ENCODE data around the gene MKKS.

Gene MKKS

DNA sequence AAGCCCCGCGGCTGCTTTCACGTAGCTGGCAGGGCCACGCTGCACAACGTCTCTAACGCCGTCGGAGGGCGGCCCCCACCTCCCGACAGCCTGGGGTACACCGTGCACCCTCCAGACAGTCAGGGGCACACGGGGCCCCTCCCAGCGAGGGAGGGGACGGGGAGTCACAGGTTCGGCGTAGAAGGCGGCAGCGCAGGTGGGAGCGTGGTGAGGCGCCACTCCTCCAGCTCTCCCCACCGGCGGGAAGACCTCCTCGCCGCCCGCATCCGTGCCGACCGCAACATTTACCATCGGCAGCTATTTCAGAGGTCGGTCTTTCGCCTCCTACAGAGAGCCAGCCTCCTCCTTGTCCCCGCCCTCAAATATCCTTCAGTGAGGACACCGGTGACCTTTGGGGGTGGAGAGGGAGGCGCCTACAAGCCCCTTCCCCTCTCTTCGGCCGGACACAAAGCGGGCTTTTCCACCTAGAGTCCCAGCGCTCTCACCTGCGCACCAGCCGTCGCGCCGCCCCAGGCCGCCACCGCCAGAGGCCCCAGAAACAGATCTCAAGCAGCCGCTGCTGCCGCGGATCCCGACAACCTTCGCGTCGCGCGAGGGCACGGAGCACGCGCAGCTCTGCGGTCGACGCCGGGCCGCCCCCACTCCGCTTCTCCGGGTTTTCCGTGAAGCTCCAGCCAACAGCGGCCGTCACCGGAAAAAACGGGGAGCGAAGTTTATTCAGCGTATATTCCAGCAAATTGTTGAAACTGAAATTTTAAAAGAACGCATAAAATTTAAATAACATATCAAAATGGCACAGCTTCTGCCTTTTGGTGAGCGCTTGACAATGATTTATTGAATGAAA is at the start of gene MKKS:
MKKS (minus strand) TSS at position 600 of the 844 bp plus-strand sequence. CDS start 20,708 bp downstream, outside the sequence.
- DNase-seq: peak; percentile 80

DNA sequence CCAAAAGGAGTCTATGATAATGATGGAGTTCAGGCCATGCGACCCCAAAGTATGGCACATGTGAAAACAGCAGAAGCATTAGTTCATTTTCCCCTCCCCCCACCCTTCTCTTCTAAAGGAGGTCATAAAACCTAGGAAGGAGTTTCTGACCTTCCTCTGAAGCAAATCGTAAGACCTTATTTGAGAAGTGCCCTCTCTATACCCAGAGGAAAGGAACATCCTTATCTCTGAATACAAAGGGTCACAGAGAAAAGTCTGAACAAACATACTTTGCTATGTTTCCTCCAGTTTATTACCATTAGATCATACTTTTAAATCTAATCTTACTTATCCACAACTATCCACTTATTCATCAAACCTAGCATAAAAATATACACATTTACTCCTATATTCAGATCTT is 49.7 kb upstream of the MKKS start:
- no peak for DNase-seq

DNA sequence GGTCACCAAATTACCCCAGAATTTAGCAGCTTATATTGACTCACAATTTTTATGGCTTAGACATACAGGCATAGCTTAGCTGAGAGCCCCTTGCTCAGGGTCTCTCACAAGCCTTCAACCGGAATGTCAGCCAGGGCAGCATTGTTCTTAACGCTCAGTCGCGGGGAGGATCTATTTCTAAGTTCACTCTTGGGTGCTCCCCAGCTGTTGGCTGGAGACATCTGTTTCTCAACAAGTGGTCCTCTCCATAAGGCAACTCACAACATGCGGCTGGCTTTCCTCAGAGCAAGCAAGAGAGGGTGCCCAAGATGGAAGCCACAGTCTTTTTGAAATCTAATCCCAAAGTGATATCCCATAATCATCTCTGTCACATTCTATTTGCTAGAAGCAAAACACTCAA is 47.7 kb upstream of the MKKS start:
- DNase-seq: no peak

DNA sequence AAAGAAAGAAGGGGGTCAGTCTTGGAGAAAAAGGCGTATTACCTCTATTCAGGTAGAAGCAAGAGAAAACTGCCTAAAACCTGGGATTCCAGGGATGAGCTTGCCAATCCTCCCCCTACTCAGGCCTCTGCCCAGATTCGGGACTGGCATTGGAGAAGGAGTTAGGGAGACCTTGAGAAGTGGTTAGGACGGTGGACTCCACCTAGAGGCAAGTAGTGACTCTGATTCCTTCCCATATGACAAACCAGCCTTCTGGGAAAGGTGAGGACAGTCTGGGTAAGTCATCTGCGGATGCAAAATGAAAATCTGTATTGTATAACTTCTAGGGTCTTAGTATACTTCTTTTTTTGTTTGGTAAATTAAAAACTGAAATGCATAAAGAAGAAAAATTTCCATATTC is 44.9 kb upstream of the MKKS start:
- DNase-seq: no peak

DNA sequence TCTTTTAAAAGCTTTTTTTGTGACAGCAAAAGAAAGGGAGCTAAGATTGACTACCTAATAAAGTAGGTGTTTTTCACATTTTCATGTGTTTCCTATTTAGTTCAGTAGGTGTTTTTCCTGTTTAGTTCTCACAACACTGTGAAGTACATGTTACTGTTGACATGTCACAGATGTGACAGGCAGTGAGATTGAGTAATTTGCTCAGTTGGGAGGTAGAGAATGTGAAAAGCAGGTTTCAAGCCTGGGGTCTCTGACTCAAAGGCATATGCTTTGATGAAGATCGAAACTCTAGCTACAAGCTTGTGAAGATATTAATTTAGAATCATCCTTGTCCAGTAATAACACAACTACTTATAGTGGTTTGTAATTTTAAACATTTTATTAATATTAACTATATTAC is 44.2 kb upstream of the MKKS start:
- no peak for DNase-seq

DNA sequence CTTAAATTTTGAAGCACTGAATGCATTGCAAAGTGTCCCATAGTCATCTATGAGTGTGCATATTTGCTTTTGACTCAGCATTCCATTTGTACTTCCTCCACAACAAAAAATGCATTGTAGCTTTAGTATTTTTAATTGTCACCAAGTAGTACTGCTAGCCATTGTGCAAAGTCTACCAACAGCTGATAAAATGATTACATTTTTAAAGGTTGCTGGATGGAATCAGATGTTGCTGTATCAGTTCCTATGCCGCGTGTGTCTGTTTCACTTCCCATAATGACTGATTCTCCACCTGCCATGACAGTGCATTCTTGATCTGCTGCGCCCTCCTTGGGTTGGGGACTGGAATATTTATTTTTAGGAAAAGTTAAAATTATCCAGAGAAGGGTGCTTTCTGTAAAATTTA is 42.3 kb upstream of the MKKS start:
- DNase-seq: no peak

DNA sequence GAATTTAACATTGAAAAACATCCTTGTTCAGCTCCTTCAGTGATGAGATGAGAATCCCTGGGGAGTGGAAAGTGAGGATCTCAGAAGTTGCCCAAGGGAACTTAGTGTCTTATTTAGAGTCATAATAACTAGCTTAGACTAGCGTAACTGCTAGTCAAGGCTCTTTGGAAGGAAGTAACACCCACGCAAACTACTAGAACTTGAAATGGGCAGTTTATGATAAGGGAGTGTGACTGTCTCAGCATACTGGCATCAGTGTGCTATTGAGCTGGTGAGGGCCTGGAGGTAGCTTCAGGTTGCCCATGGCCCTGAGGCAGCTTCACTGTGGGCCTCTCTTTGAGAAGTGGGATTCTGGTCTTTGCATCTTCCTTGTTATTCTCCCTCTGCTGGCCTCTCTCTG is 41.2 kb upstream of the MKKS start:
- DNase-seq: no peak

DNA sequence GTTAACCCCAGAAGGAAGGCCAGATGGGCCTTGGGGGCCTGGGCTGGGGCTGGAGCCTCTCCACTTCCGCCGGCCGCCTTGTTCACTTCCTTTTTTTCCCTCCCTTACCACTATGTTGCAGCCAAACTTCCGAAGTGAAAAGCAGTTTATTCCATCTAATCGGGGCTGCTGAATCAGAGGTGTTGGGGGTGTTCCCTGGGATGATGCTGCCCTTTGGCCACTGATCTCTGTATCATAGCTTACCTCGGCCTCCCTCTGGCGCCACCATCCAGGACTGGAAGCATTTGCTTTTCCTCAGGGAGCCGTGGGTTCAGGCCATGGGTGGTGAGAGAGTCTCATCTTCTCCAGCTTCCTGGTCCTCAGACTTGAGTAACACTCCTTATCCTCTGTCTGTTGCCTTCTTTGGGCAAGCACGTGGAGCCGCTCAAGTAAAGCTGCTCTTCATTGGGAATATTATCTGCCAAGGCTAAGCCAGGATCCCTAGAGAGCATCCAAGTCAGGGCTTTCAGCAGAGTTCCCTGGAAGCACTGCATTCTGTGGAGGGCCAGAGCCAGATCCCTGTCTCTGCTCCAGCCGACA is 40.7 kb upstream of the MKKS start:
- DNase-seq: no peak

DNA sequence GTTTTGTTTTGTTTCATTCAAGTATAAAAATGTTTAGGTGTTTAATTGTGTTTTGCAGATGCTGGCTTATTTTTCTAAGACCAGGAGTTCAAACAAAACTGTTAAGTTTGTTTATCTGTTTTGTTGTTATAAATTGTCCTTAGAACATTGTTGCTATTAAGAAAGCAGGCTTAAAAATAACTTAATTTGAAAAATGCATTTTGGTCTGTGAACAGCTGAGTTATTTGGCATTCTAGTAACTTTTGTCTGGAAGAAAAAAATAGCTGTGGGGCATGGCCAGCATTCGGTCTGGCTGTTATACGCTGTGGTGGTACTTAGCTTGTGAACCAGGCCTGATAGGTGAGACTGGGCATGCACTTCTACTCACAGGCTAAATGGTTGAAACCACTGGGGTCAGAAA is 38.8 kb upstream of the MKKS start:
- no peak for DNase-seq

DNA sequence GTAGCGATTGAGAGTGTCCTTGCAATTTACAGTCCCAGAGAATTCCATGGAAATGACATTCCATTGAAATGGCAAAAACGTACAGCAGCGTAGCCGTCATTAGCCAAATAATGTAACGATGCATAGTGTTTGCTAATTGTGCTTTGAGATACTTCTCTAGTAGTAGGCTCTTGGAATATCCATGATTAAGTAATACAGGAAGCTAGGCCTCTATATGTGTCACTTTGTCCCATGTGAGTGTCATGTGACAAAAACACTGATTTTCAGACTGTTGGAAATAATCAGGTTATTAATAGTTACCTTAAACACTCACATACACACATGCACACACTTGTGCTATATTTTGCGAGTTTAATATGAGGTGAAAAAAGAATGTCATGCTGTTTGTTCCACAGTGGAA is 36.3 kb upstream of the MKKS start:
- DNase-seq: no peak

DNA sequence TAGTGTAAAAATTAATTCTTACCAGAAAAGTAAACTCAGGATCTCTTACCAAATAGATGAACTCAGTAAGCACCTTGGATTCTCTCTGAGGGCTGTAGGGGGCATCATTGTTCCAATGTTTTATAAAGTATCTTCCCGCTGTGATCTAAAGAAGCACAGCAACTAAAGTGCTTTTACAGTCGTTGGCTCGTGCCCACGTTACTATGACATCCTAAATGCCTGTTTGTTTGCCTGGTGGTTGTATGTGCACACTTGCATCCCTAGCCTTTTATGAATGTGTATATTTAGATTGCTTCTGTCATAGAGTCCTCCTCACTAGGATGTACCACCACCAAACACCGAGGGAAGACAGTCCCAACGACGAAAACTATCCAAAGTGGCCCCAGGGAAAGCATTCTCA is 35.6 kb upstream of the MKKS start:
- DNase-seq: no peak

DNA sequence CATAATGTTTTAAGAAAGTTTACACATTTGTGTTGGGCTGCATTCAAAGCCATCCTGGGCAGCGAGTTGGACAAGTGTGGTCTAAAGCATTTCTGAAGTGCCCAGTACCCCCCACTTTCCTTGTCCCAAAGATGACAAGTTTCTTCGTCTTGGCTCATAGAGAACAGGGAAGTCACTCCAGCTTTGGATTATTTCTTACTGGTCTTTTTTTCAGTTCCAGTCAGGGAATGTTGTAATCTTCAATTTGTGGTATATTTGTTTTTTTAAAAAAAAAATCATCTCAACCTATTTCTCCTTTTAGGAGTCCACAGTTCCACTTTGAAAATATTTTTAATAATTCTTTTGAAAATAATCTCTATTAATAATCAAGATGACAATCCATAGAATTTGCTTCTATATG is 35.0 kb upstream of the MKKS start:
- DNase-seq: no peak

DNA sequence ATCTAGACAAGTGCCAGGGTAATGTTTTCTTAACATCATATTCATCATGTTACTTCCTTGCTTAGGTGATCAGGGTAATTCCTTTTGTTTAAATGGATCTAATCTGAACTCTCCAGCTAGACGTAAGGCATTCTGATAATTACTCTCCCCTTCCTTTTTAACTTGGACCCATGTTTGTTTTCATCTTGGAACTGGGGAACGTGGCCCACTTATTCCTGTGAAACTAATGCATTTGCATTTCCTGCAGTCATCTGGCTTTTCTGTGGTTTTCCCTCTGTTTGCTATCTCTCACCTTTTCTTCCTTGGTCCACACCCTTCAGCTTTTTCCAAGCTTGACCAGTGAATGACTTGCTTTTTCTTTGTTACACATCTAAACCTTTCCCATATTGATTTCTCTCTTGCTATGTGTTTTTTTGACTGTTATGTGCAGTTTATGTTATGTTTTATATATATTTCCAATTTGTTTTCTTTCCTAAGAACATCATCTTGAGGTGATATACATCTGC is 34.4 kb upstream of the MKKS start:
- DNase-seq: no peak

DNA sequence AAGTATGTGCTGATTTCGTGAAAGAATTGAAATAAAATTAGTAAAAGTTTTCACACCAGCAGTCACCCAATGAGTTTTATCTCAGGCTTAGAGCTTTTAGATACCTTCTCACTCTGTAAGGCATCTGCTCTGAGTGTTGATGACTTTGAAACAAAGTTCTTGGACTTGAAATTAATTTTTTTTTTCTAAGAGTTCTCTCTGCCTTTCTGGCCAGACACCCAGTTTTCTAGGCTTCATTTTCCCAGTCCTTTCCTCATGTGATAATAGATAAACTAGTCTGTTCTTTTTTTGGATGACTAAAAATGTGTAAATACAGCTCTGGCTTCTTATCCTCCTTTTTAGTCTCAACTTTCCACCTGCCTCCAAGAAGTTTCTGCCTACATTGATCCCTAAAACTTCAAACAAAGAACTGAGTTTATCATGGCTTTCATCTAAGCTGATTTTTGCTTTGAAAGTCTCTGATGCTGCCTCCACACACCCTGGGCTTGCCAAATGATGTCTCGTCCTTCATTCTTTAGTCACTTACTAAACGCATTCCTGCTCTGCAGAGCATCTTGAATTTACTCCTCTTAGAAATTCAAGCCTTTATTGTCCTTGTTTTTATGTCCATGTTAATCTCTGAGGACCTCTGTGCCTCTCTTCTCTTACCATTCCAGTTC is 33.8 kb upstream of the MKKS start:
- no peak for DNase-seq

DNA sequence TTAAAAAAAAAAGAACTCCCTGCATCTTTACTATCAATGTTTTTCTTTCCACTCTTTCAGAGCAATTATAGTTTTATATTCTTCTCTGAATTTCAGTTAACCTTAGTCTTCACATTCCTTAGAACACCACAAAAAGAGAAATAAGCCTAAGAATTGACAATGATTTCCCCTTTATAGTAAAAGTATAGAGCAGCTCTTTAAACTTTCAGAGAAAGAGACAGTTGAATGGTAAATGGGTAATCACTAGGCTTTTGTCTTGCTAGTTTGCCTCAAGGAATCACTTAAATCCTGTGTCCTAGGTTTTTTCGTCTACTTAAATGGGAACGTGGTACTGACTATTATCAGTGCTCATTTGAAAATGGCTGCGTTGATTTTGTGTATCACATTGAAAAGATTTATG is 32.8 kb upstream of the MKKS start:
- DNase-seq: no peak

DNA sequence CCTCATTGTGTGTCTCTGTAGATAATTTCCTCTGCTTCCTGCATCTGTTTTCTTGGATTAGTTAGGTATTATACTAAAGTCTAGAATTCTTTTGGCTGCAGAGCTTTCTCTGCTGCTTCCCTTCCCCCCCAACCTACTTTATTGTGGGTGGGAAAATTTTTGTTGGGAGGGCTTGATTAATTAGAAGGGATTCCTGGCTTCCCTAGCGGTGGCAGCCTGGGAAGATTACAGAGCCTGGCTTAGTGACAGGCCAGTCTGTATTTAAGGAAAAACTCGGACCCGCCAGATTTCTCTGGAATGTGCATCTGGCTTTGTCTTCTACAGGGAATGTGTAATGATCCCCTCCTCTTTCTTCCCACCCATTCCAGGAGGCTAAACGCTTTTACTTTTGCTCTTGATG is 32.3 kb upstream of the MKKS start:
- no peak for DNase-seq

DNA sequence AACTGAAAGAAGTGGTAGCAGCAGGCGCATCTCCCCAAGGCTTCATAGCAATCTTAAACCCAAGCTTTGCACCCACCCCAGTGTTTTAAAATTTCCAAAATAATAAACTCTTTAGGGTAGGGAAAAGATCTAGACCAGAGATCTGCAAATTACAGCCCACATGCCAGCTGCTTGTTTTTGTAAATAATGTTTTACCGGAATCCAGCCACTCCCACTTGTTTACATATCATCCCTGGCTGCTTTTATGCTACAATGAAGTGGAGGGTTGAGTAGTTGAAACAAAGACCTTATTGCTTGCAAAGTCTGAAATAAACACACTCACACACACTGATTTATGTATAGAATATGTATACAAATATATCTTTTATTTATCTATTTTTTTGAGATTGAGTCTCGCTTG is 31.1 kb upstream of the MKKS start:
- DNase-seq: no peak

DNA sequence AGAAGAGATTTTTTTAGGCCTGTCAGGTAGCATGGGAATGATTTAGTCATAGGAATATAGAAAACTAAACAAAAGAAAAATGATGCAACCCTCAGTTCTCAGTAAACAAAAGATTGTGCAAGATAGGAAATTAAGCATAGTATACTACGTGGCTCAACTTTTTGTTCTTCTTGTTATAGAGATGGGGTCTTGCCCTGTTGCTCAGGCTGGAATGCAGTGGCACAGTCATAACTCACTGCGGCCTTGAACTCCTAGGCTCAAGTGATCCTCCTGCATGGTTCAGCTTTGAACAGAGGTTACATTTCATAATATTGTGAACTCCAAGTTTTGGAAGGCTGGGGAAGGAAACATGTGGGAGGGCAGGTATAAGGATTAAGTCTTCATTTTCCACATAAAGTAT is 29.6 kb upstream of the MKKS start:
- no peak for DNase-seq

DNA sequence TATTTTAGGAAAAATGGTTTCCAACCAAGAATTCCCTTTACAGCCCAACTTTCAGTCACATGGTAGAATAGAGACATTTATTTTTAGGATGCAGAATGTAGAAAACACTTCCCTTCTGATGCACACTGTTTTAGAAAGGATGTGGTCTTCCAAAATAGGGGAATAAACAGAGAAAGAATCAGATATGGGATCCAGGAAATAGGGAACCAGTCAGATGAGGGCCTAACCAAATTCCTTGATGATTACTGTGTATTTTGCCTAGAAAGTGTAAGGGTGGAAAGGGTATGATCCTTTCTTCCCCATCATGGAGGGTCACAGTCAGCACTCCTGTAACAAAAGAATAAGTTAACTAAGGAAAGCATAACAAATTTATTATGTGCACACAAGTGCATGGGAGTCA is 28.5 kb upstream of the MKKS start:
- DNase-seq: no peak

DNA sequence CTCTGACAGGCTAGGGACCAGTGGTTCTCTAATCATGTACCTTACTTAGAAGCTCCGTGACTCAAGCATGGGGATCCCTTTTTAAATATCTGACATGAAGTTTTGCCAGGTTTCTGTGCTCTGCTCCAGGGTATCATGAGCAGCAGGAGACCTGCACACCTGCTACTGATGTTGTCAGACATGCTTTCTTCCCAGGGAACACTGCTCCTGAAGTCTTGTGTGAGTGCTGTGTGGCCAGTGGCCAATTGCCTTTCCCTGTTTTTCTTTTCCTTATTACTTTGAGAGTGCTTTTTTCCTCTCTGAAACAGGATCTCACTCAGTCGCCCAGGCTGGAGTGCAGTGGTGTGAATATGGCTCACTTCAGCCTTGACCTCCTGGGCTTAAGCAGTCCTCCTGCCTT is 27.5 kb upstream of the MKKS start:
- no peak for DNase-seq

DNA sequence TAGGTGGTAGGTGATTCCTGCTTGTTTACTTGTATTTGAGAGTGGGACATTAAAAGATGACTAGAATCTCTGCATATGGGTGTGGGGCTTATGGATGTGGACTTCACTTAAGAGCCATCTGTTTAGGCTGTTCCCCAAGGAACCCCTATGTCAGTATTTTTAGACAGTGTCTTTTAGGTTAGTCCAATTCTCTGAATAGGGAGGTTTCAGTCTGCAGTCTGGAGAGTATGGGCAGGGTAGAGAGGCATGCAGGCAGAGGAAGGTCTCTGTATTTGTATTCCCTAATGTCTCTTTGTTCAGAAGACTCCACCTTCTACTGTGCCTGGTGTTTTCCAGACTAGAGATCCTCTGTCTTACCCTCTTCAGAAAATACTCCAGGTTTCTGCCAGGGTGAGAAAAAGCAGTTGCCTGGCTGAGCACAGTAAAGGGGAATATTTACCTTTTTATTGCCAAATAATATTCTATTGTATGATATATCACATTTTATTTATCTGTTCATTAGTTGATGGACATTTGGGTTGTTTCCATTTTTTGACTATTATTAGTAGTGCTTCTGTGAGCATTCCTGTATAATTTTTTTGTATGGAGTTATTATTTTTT is 20.2 kb upstream of the MKKS start:
- no peak for DNase-seq

DNA sequence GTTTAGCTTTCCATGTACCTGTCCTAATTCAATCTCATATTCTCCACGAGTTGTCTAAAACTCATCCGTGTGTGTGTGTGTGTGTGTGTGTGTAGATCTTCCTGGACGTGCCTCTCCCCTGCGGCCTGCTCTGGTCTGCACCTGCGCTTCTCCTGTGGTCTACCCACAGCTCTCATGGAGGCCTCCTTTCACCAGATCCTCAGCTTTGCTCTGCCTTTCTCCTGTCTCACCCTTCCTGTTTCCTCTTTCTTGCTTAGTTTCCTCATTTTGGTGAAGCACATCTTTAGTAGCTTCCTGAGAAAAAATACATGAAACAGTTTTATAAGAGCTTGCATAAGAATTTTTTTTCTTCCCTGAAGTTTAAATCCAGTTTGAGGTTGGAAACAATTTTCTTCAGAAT is 19.2 kb upstream of the MKKS start:
- peak; percentile 14 for DNase-seq

DNA sequence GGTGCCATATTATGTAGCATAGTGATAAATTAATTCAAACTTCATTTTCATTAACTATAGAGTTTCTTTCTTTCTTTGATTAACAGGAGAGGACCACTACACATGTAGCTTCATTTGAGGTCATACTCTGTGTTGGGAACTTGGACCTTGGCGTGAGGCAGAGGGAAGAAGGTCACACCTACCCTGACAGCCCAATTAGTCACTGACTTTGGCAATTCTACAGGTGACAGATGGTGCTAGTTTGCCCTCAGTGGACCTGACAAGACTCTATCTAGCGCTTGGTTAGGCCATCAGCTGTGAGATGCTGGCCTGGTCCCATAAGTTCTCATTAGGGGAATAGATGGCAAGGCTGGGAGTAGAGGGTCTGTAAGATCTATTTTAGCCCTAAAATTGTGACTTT is 15.2 kb upstream of the MKKS start:
- DNase-seq: no peak
